Suppressor macrophage treated with lipopolysaccharide for 4 hours (primary cell): ENCODE results near the gene XPNPEP1.
A peak's percentile ranks its signal among the peaks of the same experiment; 100 is the strongest.

Experiments
- DNase-seq: peaks from one replicate; pipeline ENCODE4 v3.0.0-alpha.2; 2020

The XPNPEP1 gene

GRCh38 chr10:109861081-109861480 lies 62.2 kb downstream of the XPNPEP1 start:
- no peak for DNase-seq

GRCh38 chr10:109859221-109859620 lies 64.1 kb downstream of the XPNPEP1 start:
- no peak for DNase-seq

GRCh38 chr10:109855746-109856145 lies 67.6 kb downstream of the XPNPEP1 start:
- no peak for DNase-seq

- no peak for DNase-seq
These were observed 69.4 kb downstream of the XPNPEP1 start for GRCh38 chr10:109853921-109854320.

GRCh38 chr10:109852475-109853037 lies 70.8 kb downstream of the XPNPEP1 start:
- peak; percentile 80 for DNase-seq

GRCh38 chr10:109851616-109852474 lies 71.5 kb downstream of the XPNPEP1 start:
- DNase-seq: no peak

- DNase-seq: no peak
These were observed 76.5 kb downstream of the XPNPEP1 start for GRCh38 chr10:109846832-109847231.

GRCh38 chr10:109845308-109845707 lies 78.0 kb downstream of the XPNPEP1 start:
- DNase-seq: no peak

GRCh38 chr10:109838592-109839244 lies 84.6 kb downstream of the XPNPEP1 start:
- DNase-seq: no peak

- no peak for DNase-seq
These were observed 85.9 kb downstream of the XPNPEP1 start for GRCh38 chr10:109837384-109837783.

- DNase-seq: no peak
These were observed 88.1 kb downstream of the XPNPEP1 start for GRCh38 chr10:109835257-109835656.

GRCh38 chr10:109831846-109832245 lies 91.5 kb downstream of the XPNPEP1 start:
- DNase-seq: no peak

- no peak for DNase-seq
These were observed 99.1 kb downstream of the XPNPEP1 start for GRCh38 chr10:109824206-109824605.

- no peak for DNase-seq
These were observed 100.1 kb downstream of the XPNPEP1 start for GRCh38 chr10:109823196-109823595.

GRCh38 chr10:109821672-109822071 lies 101.6 kb downstream of the XPNPEP1 start:
- no peak for DNase-seq

- no peak for DNase-seq
These were observed 102.5 kb downstream of the XPNPEP1 start for GRCh38 chr10:109820620-109821405.

- DNase-seq: no peak
These were observed 103.5 kb downstream of the XPNPEP1 start for GRCh38 chr10:109819807-109820206.
